DND-41 (cell line): Measurements from ENCODE around the gene VWA8.

Experiments
- EZH2 ChIP-seq: IDR thresholded peaks from 3 replicates; pipeline ENCODE4 v1.6.1; 2012; ENCODE audit warnings: borderline replicate concordance, low read depth, mild to moderate bottlenecking, moderate library complexity, low read length, inconsistent platforms; ENCODE audit not compliant: severe bottlenecking
- TF ChIP-seq, protein P1 (sequence below): IDR thresholded peaks from 2 replicates; pipeline ENCODE4 v1.5.1; 2012; ENCODE audit warnings: borderline replicate concordance, low read length, moderate library complexity, mild to moderate bottlenecking; ENCODE audit not compliant: poor library complexity, severe bottlenecking; ENCODE audit errors: extremely low read depth

DNA sequence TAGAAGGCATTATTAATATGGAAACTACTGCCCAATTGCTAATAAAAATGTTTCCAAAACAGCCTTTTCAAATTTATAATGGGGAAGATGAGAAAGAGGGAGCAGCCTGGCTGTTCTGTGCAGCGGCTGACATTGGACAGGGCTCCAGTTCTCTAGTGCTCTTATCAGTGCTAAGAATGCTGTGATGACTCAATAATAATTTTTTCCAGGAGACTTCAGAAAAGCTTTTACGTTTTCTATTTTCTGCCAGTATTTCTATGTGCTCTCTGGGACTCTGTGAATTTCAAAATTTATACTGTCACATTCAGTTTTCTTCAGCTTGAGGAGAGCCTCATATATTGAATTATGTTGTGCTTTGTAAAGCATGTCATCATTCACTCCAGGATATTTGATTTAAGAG is 209.6 kb downstream of the VWA8 start:
- TF ChIP-seq, protein P1, sequence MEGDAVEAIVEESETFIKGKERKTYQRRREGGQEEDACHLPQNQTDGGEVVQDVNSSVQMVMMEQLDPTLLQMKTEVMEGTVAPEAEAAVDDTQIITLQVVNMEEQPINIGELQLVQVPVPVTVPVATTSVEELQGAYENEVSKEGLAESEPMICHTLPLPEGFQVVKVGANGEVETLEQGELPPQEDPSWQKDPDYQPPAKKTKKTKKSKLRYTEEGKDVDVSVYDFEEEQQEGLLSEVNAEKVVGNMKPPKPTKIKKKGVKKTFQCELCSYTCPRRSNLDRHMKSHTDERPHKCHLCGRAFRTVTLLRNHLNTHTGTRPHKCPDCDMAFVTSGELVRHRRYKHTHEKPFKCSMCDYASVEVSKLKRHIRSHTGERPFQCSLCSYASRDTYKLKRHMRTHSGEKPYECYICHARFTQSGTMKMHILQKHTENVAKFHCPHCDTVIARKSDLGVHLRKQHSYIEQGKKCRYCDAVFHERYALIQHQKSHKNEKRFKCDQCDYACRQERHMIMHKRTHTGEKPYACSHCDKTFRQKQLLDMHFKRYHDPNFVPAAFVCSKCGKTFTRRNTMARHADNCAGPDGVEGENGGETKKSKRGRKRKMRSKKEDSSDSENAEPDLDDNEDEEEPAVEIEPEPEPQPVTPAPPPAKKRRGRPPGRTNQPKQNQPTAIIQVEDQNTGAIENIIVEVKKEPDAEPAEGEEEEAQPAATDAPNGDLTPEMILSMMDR: no peak
- no peak for TF ChIP-seq EZH2
